GM18508 (cell line): ENCODE results near the gene GUK1.

Source experiments
- ATAC-seq: cut with Tn5 transposase; IDR thresholded peaks from one replicate; pipeline ENCODE4 v1.9.1; 2021; ENCODE audit warnings: moderate number of reproducible peaks; ENCODE audit not compliant: insufficient read depth, unreplicated experiment

The GUK1 gene

GRCh38 chr1:228194921-228195812 lies 55.1 kb downstream of the GUK1 start:
- ATAC-seq, result no peak

- no peak for ATAC-seq
These were observed 57.6 kb downstream of the GUK1 start for GRCh38 chr1:228197555-228198147.
